HG03196 (cell line): ENCODE results near the gene MS4A13.
"Not testable (repeated sequence)": the region's sequence is repeated elsewhere in the genome, so short reads cannot be mapped to it uniquely, and the experiment has no call there.

Experiments used
- ATAC-seq: cut with Tn5 transposase; IDR thresholded peaks from one replicate; pipeline ENCODE4 v1.9.1; 2021; ENCODE audit not compliant: unreplicated experiment

The MS4A13 gene

DNA sequence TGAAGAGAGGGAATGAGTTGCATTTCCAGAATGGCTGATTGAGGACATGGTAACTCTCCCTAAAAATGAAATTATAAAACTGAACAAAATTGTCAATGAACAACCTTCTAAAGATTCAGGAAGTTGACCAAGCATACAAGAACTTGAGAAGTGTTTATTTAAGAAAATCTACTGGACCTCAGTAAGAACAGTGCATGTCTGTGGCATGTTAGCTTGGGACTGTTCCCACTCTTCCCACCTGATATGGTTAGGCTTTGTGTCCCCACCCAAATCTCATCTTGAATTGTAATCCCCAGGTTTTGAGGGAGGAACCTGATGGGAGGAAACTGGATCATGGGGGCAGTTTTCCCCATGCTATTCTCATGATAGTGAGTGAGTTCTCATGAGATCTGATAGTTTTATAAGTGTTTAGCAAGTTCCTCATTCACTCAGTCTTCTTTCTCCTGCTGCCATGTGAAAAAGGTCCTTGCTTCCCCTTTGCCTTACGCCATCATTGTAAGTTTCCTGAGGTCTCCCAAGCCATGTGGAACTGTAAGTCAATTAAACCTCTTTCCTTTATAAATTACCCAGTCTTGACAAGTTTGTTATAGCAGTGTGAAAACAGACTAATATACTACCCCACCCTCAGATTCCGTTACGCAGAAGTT lies 15.4 kb downstream of the MS4A13 start:
- no peak for ATAC-seq

DNA sequence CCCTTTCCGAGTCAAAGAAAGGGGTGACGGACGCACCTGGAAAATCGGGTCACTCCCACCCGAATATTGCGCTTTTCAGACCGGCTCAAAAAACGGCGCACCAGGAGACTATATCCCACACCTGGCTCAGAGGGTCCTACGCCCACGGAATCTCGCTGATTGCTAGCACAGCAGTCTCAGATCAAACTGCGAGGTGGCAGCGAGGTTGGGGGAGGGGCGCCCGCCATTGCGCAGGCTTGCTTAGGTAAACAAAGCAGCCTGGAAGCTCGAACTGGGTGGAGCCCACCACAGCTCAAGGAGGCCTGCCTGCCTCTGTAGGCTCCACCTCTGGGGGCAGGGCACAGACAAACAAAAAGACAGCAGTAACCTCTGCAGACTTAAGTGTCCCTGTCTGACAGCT lies 17.2 kb downstream of the MS4A13 start:
- not testable (repeated sequence) for ATAC-seq

DNA sequence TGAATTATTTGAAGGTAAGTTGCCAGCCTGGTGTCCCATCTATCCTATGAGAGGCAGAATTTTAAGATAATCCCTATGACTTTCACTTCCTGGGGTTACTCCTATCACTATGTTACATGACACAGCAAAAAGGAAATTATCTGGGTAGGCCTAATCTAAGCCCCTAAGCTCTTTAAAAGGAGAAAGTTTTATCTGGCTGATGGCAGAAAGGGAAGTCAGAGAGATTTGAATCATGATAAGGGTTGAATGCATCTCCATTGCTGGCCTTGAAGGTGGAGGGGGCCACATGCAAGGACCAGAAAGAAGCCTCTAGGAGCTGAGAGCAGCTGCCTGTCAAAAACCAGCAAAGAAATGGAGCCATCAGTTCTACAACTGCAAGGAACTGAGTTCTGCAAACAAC lies 23.4 kb downstream of the MS4A13 start:
- not testable (repeated sequence) for ATAC-seq

DNA sequence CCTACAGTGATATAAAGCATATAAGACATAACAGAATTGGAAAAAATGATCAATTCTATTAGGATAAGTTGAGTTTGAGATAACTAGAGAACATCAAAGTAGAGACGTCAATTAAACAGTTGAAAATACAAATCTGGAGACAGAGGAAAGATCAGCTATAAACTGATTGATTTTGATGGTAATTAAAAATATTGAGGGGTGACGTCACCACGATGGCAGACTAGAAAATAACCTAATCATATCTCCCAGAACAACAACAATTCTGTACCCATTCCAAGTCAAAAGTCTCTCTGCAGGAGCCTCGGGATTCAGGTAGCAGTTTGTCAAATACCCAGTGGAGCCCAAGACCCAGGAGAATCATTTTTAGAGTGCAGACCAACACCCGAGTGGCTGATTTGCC lies 28.9 kb downstream of the MS4A13 start:
- ATAC-seq: no peak

DNA sequence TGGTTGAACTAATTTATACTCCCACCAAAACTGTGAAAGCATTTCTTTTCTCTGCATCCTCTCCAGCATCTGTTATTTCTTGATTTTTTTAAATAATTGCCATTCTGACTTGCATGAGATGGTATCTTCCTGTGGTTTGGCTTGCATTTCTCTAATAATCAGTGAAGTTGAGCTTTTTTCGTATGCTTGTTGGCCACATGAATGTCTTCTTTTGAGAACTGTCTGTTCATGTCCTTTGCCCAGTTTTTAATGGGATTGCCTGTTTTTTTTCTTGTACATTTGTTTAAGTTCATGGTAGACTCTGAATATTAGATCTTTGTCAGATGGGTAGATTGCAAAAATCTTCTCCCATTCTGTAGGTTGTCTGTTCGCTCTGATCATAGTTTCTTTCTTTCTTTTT lies 46.1 kb downstream of the MS4A13 start:
- no peak for ATAC-seq

DNA sequence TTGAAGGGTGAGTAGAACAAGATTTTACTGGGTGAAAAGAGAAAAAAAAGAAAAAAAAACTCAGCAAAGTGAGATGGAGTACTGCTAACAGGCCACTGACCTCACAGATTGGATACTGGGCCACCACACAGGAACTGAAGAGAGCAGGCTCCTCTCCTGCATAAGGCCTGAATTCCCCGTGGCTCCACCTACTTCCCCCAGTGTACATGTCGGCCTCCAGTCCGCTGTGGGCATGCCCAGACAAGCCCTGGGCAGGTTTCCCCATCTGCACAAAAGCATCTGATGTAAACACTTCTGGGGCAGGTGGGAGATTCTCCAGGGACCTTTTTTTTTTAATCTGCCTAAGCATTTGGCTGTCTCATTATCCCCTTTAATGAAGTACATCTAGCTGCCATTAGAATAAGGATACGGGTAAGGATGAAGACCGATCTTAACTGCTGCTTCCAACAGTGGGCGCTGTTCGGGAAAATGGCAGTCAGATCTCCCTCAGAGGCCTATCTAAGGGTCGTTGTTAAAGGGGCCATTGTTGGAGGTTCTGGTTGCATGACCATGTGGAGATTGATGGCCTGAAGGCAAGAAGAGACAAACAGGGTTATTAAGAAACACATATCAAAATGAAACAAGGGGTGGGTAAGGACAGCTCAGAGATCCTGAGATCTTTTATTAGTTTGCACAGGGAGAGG lies 48.5 kb downstream of the MS4A13 start:
- ATAC-seq: no peak

DNA sequence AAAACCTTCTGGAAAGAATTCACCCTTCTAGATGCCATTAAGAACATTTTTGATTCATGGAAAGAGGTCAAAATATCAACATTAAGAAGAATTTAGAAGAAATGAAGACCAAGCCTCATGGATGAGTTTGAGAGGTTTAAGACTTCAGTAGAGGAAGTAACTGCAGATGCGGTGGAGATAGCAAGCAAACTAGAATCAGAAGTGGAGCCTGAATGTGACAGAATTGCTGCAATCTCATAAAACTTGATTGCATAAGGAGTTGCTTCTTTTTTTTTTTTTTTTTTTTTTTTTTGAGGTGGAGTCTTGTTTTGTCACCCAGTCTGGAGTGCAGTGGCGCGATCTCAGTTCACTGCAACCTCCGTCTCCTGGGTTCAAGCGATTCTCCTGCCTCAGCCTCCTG lies 51.6 kb downstream of the MS4A13 start:
- no peak for ATAC-seq

DNA sequence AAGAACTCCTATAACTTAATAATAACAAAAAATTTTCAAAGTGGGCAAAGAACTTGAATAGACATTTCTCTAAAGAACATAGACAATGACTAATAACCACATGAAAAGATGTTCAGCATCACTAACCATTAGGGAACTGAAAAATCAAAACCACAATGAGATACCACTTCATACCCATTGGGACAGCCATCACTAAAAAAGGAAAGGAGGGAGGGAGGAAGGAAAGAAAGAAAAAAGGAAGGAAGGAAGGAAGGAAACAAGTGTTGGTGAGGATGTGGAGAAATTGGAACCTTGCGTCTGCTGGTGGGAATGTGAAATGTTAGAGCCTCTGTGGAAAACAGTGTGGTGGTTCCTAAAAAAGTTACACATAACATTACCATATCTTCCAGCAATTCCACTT lies 55.8 kb downstream of the MS4A13 start:
- ATAC-seq: no peak

DNA sequence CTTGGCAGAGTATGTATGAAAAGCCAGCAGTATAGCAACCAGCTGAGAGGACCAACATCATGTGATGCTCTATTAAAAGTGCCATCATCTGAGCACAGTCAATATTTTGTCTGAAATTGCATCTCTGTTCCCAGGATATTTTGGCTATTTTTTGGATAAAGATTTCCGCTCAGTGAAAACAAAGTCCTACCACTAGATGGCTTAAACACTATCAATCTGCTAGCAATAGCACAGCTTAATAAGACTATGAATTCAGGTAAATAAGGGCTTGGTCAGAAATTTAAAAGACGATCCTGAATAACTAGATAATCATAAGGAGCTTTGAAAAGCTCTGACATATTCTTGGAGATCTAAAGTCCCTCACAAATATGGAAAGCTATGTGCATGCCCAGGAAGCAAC lies 74.4 kb downstream of the MS4A13 start:
- ATAC-seq: no peak
